Bone marrow (tissue), 2 donors: ENCODE results near the gene CHPF2.
A peak's percentile ranks its signal among the peaks of the same experiment; 100 is the strongest.

Experiments
- DNase-seq, 2 donors: peaks; one replicate each; lab custom pipeline; 2025; lab: John Stamatoyannopoulos, UW

CHPF2 gene

DNA sequence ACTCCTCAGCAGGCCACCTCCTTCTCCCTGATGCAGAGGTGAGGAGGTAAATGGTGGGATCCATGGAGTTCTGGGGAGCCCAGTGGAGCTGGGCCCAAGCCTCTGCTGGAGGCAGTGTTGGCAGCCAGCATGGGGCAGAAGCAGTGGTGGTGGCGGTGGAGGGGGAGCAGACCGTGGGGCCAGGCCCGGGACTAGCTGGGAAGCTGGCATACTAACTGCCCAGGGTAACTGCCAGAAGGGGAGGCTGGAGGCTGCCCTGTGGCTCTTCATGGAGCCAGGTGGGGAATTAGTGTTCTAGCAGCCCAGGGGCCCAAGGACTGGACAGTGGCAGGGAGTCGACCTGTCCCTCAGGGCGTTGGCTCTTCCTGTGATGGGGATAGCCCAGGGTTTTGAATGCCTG, 32.3 kb downstream of the CHPF2 start:
- DNase-seq, result no peak

DNA sequence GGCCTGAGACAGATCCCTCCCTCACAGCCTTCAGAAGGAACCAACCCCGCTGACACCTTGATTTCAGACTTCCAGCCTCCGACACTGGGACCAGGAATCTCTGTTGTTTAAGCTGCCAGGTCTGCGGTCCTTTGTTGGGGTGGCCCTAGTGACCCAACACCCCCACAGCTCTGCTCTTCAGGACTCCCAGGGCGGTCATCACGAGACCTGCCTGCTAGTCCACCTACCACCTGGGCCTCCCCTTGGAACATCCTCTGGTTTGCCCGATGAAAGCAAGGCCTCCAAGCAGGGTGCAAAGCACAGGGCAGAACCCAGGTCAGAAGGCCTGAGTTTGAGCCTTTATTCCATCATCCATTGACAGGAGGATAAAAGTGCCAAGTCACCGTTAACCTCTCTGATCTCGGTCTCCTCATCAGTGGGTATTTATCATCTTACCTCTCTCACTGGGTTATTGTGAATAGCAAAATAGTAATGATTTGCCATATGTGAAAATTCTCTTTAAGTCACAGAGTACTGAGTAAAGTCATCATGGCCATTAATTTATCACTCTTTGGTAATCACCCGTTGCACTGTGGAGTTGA, 33.2 kb downstream of the CHPF2 start:
- no peak for DNase-seq

DNA sequence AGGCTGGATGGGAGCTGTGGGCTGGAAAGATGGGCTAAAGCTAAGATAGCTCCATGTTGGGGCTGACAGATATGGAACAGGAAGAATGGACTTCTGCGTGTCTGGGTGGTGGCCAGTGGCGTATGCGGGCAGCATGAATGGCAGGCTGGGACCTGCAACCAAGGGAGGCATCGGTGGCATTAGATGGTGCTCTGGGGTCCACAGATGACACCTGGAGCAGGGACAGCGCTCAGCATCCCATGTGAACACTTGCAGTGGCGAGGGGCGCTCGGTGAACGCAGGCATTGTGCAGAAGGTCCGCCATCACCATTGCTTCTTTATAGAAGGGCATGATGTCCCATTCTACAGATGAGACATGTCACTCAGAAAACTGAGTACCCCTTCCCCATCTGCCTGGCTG, 37.2 kb downstream of the CHPF2 start:
- DNase-seq, result no peak

DNA sequence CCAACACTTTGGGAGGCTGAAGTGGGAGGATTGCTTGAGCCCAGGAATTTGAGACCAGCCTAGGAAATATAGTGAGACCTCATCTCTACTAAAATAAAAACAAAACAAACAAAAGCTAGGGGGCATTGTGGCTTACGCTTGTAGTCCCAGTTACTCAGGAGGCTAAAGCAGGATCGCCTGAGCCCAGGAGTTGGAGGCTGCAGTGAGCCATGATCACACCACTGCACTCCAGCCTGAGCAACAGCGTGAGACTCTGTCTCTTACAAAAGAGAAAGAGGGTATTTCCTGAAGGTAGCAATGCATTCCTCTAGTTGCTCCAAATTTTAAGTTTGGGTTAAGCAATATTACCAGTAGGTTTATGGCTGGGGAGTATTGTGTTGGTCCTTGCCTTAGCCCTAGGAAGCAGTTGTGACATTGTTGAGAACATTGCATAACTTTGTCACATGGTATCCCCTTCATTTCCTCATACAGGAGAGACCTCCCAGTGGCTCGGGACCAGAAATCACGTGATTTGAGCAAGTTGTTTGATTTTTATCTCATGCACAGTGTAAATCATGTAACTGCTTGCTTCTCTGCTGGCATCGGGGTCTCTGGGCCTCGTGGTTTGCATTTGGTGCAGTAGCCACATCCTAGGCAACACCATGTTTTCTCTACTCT, 39.5 kb downstream of the CHPF2 start:
- DNase-seq, result peak in 1 of 2 donors; percentile 51

DNA sequence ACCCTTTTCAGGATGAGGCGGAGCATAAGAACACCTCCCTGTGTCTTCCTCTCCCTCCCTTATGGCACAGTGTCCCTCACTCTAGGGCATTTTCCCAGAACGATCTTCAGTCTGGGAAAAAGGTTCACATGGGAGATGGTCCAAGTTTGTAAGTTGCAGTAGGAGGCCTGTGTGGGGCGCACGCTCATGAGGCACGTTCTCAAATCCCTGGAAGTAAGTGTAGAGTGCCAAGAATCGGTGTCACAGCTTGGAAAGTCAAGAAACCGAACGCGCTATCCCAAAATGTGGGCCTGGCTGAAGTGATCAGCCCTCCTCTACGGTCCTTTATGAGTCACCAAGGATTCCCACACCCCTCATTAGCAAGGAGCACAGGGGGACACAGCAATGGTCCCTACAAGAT, 40.1 kb downstream of the CHPF2 start:
- DNase-seq, result no peak

DNA sequence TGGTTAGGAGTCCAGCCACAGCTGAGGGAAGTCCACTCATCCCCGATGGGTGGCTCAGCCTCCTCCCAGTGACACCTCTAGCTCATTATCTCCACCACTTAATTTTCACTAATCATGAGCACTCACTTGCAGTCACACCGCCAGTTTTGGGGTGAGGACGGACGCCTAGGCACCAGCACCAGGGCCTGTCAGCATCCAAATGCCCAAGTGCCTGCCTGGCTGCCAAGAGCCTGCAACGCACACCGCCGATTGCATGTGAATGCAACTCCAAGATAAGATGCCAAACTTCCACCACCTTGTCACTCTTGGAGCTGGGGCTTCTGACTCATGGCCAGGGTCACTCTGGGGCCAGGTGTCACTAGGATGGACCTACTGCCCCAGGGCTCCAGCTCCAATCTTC, 40.6 kb downstream of the CHPF2 start:
- no peak for DNase-seq

DNA sequence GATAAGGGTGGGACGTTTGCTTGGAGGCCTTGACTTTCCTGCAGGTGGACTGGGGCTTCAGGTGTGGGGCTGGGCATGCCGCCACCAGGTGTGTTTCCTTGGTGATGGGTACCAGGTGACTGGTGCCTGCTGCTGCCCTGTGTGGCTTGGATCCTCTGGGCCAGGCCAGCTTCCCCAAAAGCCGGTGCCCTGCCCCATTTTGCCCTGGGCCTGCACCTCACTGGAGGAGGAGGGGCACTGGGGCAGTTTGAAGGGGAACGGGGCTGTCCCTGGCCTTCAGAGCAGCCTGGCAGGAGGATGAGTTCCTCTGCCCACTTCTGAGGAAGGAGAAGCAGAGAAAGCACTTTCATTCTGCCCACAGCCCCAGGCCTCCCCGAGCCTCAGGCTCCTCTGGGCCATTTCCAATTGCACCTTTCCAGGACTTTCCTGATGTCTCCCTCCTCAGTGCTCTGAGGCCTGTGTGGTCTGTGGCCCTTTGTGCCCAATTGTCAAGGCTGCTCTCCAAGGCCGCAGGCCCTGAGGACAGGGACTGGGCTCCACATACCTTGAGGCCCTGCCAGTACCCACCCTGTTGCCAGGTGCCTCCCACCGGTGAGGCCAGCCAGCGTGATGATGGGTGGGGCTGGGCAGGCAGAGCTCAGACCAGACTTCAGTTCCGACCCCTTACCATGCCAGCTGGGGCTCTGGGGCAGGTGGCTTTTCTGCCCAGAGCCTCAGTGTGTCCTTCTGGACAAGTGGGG, 41.5 kb downstream of the CHPF2 start:
- DNase-seq, result no peak

DNA sequence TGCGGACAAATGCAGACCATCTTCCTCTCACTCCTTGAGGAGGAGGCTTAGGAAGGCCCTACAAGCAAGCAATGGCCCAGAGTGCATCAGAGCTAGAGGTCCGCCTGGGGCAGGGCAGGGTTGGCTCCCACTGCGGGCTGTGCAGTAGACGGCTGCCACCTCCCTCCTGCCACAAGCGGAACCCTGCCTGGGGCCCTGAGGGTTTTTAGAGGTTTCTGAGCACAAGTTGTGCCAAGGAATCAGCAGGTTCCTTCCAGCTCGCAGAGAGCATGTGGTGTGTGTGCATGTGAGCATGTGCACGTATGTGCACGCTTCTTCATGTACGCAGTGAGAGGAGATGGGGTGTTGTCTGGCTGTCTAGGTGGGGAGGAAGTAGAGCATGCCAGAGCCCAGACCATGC, 42.1 kb downstream of the CHPF2 start:
- no peak for DNase-seq

DNA sequence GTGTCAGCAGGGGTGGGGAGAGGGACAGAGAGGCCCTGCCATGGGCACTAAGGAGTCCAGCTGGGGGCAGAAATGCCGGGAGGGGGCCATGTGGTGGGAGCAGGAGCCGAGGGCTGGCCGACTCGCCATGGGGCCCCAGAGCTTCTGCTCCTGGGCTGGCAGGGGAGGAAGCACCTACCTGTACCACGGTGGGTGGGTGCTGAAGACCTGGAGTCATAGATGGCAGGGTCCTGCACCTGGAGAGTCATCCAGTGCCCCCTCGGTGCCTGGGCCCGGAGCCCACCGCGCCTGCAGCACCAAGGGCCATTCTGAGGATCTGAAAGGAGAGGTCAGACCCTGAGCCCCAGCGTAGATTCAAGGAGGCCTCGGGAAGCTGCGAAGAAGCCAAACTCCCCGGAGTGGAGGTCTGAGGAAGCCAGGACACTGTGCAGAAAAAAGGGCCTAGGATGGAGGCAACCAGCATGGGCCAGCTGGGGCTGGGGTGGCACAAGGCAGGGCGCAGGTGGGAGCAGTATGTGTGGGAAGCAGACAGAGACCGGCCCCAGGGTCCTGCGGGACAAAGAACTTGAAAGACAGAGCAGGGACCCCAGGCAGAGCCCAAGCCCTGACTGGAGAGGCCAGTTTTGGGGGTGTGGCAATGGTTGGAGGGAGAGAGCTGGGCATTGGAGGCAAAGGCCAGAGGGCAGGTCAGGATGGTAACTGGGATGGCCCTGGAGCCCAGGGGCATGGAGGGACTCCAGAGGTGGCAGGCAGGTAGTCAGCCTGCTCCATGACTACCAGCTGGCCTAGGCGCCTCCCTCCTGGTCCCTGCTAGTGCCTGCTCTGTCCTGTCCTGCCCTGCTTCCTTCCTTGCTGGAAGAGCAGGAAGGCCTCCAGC, 42.9 kb downstream of the CHPF2 start:
- no peak for DNase-seq

DNA sequence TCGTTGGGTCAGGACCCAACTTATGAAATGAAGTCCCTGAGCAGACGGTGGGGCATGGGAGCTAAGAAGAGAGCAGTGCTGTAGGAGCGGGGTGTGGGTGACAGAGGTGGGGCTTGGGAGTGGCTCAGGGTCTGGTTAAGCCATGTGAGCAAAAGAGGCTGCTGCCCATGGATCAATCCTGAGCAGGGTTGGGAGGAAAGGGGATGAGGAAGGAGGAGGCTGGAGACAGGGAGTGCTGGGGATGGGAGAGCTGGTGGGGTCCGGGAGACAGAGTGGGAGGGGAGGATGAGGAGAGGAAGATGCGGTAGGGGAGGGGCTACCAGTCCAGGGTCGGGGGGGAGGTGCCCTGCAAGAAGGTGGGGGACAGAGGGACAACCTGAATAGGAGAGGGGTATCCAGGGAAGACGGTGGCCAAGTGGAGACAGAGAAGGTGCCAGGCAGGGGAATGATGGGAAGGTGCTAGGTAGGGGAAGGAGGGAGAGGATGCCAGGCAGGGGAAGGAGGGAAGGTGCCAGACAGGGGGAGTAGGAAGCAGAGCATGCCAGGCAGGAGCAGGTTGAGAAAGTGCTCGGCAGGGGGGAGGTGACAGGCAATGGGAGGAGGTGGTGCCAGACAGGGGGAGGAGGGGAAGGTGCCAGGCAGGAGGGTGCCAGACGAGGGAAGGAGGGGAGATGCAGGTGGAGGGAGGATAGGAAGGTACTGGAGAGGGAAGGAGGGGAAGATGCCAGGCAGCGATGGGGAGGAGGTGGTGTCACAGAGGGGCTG, 43.7 kb downstream of the CHPF2 start:
- no peak for DNase-seq

DNA sequence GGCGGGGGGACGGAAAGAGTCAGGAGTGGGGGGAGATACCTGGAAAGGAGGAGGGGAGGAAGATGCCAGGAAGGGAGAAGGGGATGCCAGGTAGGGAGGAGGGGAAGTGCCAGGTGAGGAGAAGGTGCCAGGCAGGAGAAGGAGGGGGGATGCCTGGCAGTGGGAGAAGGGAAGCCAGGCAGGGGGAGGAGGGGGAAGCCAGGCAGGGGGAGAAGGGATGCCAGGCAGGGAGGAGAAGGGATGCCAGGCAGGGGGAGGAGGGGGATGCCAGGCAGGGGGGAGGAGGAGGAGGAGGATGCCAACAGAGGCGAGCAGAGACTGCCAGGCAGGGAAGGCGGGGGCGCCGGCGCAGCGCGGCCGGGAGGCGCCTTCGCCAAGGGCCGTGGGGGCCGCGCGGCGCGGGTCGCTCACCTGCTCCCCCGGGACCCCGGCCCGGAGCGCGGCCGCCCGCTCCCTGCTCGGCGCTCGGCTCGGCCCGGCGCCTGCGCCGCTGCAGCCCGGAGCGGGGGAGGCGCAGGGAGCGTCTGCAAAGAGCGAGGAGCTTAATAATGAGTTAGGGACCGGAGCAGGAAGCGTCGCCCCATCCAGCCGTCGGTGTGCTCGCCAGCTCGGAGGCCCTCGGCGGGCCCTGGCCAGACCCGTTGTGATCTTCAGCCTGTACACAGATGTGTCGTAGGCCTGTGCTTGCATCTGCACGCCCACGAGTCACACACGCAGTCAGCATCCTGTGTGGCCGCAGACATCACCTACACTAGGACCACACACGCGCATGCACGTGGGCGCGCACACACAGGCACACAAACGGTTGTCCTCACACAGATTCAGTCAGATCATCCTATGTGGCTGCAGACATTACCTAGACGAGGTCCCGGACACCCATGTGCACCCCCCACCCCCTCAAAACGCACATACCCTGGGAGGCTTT, 44.6 kb downstream of the CHPF2 start:
- DNase-seq, result no peak

DNA sequence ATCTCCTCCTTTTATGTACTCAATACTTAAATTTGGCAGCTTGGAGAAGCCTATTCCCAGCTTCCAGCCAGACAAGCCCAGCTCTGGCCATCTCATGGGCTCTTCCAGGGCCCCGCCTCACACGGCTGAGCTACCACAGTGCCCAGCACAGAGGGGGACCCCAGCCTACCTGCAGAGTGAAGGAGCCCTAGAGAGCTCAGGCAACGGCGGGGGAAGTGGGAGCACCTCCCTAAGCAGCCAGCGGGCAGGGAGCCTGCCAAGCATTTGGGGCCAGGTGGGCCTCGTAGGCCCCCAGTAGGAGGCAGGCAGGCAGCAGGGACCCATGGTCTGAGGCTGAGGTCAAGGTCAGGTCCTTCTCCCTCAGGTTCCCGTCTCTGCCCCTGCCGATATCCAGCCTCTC, 45.3 kb downstream of the CHPF2 start:
- DNase-seq, result no peak

DNA sequence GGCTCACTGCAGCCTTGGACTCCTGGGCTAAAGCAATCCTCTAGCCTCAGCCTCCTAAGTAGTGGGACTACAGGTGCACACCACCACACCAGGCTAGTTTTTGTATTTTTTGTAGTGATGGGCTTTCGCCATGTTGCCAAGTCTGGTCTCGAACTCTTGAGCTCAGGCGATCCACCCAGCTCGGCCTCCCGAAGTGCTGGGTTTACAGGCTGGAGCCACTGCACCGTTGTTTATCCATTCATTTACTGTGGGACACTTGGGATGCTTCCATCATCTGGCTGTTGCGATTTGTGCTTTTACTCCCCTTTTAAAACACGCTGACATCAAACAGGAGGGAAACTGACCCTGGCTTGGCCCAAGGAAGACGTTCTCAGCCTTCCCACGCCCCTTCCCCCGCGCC, 46.7 kb downstream of the CHPF2 start:
- DNase-seq, result no peak

DNA sequence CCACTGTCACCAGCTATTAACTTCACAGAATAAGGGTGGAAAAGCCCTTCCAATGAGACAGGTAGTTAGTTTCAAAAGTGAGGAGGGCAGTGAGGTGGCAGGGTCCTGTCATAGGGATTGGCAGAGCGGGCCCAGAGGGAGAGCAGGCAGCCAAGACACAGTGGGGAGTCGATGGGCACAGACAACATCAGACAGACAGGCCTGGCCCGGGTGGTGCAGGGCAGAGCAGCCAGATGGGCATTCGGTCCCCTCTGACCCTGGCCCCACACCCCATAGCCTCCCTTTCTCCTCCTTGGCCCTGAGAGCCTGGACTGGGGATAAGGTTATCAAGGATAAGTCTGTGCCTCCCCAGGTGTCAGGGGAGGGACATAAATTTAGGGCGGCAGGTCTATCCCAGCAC, 47.6 kb downstream of the CHPF2 start:
- no peak for DNase-seq

DNA sequence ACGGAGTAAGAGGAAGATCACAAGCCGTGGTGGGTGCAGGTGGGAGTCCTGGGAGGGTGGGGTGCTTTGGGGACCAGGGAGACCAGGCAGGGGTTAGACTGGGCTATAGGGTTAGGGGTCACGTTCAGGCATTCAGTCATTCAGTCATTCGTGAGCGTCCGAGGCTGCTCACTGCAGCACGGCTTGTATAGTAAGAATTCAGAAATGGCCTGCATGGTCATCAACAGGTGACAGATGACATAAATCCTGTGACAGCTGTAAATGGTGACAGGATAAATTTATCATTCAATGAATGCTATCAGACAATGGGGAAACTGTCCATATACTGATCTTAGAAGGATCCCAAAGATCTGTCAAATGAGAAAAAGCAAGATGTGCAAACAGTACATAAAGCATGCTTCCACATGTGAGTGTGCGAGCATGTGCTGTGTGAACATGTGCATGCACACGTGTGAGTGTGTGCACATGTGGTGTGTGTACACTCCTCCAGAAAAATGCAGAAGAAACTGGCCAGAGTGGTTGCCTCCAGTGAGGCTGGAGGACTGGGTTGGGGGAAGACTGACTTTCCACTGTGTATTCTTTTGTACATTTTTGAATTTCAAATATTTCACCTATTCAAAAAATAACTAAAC, 48.2 kb downstream of the CHPF2 start:
- DNase-seq, result no peak

DNA sequence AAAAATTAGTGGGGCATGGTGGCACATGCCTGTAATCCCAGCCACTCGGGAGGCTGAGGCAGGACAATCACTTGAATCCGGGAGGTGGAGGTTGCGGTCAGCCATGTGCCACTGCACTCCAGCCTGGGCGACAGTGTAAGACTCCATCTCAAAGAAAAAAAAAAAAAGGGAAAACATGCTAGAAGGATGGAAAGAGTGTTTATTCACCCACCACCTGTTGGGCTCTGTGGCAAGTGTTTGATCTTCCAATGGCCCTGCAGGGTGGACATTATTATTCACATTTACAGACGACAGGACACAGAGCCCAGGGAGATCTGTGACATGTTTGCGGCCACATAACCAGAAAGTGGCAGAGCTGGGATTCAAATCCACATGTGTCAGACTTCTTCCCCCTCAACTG, 49.4 kb downstream of the CHPF2 start:
- no peak for DNase-seq

DNA sequence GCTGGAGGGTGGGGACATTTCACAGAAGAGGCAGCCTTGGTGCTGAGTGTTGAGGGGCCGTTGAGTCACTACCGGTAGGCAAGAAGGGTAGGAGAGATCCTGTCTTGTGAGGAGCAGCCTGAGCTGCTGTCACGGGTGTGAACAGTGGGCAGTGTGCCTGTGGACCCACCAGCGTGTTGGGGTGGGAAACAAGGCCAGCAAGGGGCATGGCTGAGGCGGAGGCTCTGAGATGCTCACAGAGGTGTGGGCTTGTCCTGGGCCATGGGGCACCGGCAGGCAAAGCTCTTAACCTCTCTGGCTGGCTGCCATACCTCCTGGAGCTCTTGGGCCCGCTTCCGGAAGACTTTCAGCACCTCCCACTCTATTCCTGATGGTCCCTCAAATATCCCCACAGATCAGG, 49.8 kb downstream of the CHPF2 start:
- DNase-seq, result no peak

DNA sequence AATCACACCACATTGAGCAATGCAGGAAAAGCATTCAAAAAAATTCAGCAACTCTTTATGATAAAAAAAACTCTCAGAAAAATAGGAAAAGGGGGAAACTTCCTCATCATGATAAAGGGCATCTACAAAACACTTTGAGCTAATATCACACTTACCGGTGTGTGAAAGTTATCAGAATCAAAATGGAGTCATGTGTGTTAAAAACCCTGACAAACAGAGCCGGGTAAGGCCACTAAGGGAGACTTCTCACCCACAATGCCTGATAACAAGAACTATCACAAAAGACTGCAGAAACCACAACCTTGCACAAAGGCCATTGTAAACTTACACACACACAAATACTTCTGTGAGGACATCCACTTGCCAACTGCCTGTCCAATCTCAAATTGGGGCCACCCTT, 51.0 kb downstream of the CHPF2 start:
- no peak for DNase-seq

DNA sequence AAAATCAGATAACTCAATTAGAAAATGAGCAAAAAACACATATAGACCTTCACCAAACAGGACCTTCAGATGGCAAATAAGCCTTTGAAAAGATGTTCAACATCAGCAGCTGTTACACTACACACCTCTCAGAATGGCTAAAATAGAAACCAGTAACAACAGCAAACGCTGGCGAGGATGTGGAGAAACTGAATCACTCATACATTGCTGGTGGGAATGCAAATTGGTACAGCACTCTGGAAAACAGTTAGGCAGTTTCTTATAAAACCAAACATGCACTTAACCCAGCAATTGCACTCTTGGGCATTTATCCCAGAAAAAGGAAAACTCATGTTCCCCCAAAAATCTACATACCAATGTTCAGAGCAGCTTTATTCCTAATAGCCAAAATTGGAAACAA, 53.9 kb downstream of the CHPF2 start:
- DNase-seq, result no peak
